ENCODE measurements around the gene SFMBT2.

- TF ChIP-seq CTCF (IDR thresholded peaks at IDR 0.05 in 8 of 11, conservative IDR thresholded peaks at IDR 0.05 in 3 of 11) (no peak), POLR2A (IDR thresholded peaks at IDR 0.05) (no peak)
Observed at GRCh38 chr10:7383442-7383841, 27.4 kb downstream of the SFMBT2 start.

Data from spleen (tissue), 7 donors.